Common myeloid progenitor, CD34-positive (primary cell): ENCODE measurements around the gene SP3.
A peak's percentile ranks its signal among the peaks of the same experiment; 100 is the strongest.

Experiments used
- CTCF ChIA-PET: fragments of 350-600 bp; sonication (Branson Sonifier 250); formaldehyde crosslinking; loops from one replicate; lab custom pipeline; 2021; ENCODE audit warnings: antibody characterized with exemption; lab: Charles Lee
- POLR2A ChIA-PET: fragments of 350-600 bp; sonication (Branson Sonifier 250); formaldehyde crosslinking; loops from one replicate; lab custom pipeline; 2021; ENCODE audit warnings: antibody characterized with exemption; lab: Charles Lee
- DNase-seq, 3 donors: peaks; one replicate each; pipeline versions ENCODE4 v3.0.0 to v3.0.0-alpha.2; 2013
- H3K27ac ChIP-seq, 2 experiments: 1 replicate in 1 of 2; 2 replicates in 1 of 2; pipeline ENCODE4 v1.7.0; 2013; ENCODE audit warnings: inconsistent platforms in 2 of 2, low read length in 2 of 2, mild to moderate bottlenecking in 2 of 2, low read depth in 1 of 2, moderate library complexity in 1 of 2; ENCODE audit not compliant: severe bottlenecking in 2 of 2, insufficient read depth in 1 of 2, poor library complexity in 1 of 2
- H3K27me3 ChIP-seq, 5 experiments: replicated peaks in 2 of 5; 1 replicate in 3 of 5; 2 replicates in 2 of 5; pipeline versions ENCODE4 v1.6.1 to v1.7.0; 2013; ENCODE audit warnings: low read length in 4 of 5, mild to moderate bottlenecking in 2 of 5, moderate library complexity in 2 of 5, inconsistent platforms in 1 of 5; ENCODE audit not compliant: insufficient read depth in 5 of 5, control insufficient read depth in 4 of 5
- H3K36me3 ChIP-seq, 4 experiments: 1 replicate in 2 of 4; 2 replicates in 2 of 4; pipeline versions ENCODE4 v1.6.1 to v1.7.0; 2013; ENCODE audit warnings: low read length in 3 of 4, control low read depth in 1 of 4, mild to moderate bottlenecking in 1 of 4; ENCODE audit not compliant: control insufficient read depth in 4 of 4, insufficient read depth in 4 of 4
- H3K4me1 ChIP-seq, 4 experiments: 1 replicate in 3 of 4; 2 replicates in 1 of 4; pipeline versions ENCODE4 v1.6.1 to v1.7.1; 2013; ENCODE audit warnings: low read length in 3 of 4, mild to moderate bottlenecking in 3 of 4, control low read depth in 1 of 4, inconsistent platforms in 1 of 4, moderate library complexity in 1 of 4; ENCODE audit not compliant: control insufficient read depth in 4 of 4, insufficient read depth in 4 of 4; ENCODE audit errors: control extremely low read depth in 1 of 4
- H3K4me3 ChIP-seq, 7 experiments: 1 replicate in 4 of 7; 2 replicates in 3 of 7; pipeline versions ENCODE4 v1.5.1 to v1.7.0; 2013; ENCODE audit warnings: mild to moderate bottlenecking in 7 of 7, low read length in 6 of 7, moderate library complexity in 6 of 7, inconsistent platforms in 2 of 7, low read depth in 2 of 7, control low read depth in 1 of 7; ENCODE audit not compliant: insufficient read depth in 4 of 7, control insufficient read depth in 1 of 7; ENCODE audit errors: extremely low read depth in 1 of 7
- H3K9me3 ChIP-seq, 5 experiments: 1 replicate in 4 of 5; 2 replicates in 1 of 5; pipeline versions ENCODE4 v1.6.1 to v1.7.1; 2013; ENCODE audit warnings: low read length in 4 of 5, mild to moderate bottlenecking in 2 of 5, inconsistent platforms in 1 of 5, low read depth in 1 of 5, moderate library complexity in 1 of 5; ENCODE audit not compliant: control insufficient read depth in 4 of 5, insufficient read depth in 2 of 5; ENCODE audit errors: control extremely low read depth in 1 of 5
- WGBS: methylation state at CpG from one replicate; pipeline ENCODE4 v1.1.5; 2013; ENCODE audit not compliant: insufficient coverage; 5-methylcytosine and 5-hydroxymethylcytosine counted together

SP3 gene

DNA sequence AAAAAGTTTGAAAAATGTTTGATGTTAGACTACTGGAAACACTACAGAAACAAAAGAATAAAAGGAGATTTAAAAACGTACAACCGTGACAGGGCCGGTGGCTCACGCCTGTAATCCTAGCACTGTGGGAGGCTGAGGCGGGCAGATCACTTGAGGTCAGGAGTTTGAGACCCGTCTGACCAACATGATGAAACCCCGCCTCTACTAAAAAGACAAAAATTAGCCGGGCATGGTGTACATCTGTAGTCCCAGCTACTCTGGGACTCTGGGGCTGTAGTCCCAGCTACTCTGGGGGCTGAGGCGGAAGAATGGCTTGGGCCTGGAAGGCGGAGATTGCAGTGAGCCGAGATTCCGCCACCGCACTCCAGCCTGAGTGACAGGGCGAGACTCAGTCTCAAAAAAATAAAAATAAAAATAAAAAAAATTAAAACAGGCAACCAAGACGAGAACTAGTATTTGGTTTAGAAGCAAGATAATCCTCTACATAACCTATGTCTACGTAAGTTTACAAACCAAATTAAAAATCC lies 5.8 kb downstream of the SP3 start:
- Histone ChIP-seq H3K27me3 (no peaks in the 10 kb centered on the region), H3K36me3 (peaks cover 8 to 36% (median 23%) of the 10 kb centered on the region in 4 experiments), H3K9me3 (peaks cover 0 to 4% (median 0%) of the 10 kb centered on the region in 5 experiments), H3K27ac (no peak overlapping the region), H3K4me3 (no peak overlapping the region), H3K4me1 (peaks cover 13 to 31% (median 22%) of the 10 kb centered on the region in 4 experiments)
- POLR2A ChIA-PET = no interaction called here
- CTCF ChIA-PET = interaction anchor here (1.1 to 1.2 kb wide), 2 partner anchors 10 to 18 kb away, joined by 5 read pairs; no protein-coding TSS in a partner anchor
- DNase-seq = no peak
- WGBS = 96% methylated on average over 14 of the region's 16 CpGs

DNA sequence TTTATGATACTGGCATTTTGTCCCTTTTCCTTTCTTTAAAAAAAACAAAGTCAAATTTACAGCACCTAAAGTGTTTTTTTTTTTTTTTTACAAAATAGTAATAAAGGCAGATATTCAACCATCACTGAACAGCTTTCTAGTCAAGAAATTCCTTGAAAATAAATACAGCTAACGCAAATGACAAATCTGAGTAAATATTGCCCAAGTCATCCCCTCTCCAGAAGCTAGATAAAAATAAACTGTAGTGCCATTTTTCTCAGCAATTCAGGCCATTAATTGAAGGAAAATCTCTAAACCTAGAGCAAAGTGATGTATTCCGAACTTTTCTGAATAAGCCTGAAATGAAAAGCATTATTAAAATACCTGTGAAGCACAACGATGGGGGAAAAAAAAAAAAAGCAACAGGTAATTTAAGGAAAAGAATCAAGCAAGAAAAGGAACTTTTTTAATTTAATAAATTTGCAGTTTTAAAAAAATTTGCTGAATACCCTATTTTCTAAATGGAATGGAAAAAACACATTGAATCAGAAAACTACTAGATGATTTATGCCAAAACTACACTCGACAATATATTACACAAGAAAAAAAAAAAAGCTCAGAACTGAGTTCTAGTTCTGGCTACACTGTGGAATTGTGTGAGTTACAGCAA lies 6.9 kb downstream of the SP3 start:
- Histone ChIP-seq H3K9me3 (peaks cover 0 to 4% (median 0%) of the 10 kb centered on the region in 5 experiments), H3K27me3 (no peaks in the 10 kb centered on the region), H3K27ac (no peak overlapping the region), H3K4me1 (peaks cover 13 to 32% (median 22%) of the 10 kb centered on the region in 4 experiments), H3K36me3 (peaks cover 8 to 47% (median 27%) of the 10 kb centered on the region in 4 experiments), H3K4me3 (no peak overlapping the region)
- ChIA-PET POLR2A (no interaction called here), CTCF (interaction anchor here (1.2 kb wide), 1 partner anchor 9 kb away, joined by 5 read pairs; no protein-coding TSS in a partner anchor)
- DNase-seq = no peak
- 100% methylated on average over 2 of the region's 4 CpGs for WGBS

DNA sequence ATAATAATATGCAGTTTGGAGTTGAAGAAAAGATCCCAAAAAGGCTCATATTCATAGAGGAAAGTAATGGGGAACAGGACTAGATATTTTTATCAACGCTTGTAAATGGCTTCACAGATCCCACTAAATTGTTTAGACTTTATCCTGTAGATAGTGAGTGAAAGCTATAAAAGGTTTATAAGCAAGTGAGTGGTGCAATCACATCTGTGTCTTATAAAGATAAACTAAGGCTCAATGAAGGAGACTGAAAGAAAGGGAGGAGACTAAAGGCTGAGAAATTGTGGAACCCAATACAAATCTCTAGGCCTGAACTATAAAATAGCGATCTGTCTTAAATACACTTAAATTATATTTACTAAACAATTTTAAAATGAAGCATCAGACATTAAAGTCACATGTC lies 7.7 kb downstream of the SP3 start:
- Histone ChIP-seq H3K27ac (no peak overlapping the region), H3K36me3 (peaks cover 8 to 55% (median 32%) of the 10 kb centered on the region in 4 experiments), H3K4me1 (peaks cover 9 to 35% (median 20%) of the 10 kb centered on the region in 4 experiments), H3K27me3 (no peaks in the 10 kb centered on the region), H3K4me3 (no peak overlapping the region), H3K9me3 (peaks cover 0 to 4% (median 0%) of the 10 kb centered on the region in 5 experiments)
- POLR2A ChIA-PET = no interaction called here
- no peak for DNase-seq
- CTCF ChIA-PET = no interaction called here
- 100% methylated on average over 1 of the region's 2 CpGs for WGBS

DNA sequence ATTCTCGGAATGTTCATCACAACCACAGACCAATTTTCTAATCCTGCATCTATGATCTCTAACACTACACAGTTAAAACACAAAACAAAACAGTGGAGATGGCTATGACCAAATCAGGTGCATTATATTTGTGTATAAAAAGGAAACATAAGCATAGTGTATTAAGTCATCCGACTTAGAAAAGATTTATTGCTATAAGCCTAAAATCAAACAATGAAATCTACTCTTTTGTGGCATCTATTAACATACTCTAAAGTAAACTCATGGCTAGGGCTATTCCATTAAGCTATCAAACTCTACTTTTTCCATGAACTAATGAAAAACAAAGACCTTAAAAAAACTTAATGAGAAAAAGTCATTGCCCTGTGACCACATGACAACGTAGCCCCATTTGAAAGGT lies 8.7 kb downstream of the SP3 start:
- ChIA-PET CTCF (interaction anchor here (0.6 kb wide), 1 partner anchor 22 kb away, joined by 4 read pairs; no protein-coding TSS in a partner anchor), POLR2A (no interaction called here)
- Histone ChIP-seq H3K9me3 (peaks cover 0 to 4% (median 0%) of the 10 kb centered on the region in 5 experiments), H3K27me3 (no peaks in the 10 kb centered on the region), H3K36me3 (peaks cover 8 to 56% (median 32%) of the 10 kb centered on the region in 4 experiments), H3K27ac (no peak overlapping the region), H3K4me1 (peaks cover 7 to 38% (median 18%) of the 10 kb centered on the region in 4 experiments), H3K4me3 (no peak overlapping the region)
- WGBS = no CpG with 5 or more reads among the region's 3 CpGs
- no peak for DNase-seq

DNA sequence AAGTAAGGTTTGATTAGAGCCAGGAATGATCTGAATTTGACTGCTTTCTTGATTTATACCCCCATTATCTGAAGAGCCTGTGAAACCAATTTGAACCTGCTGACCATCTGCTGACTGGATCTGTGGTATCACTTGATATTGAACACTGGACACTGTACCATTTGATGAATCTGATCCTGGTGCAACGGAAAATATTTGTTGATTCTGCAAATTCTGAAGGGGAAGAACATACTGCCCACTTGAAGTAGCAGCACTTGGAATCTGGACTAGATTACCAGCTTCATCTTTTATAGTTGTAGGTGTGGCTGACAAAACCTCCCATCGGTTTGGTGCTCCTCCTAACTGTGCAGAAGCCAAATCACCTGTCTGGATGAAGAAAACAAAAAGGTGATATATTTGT lies 9.3 kb downstream of the SP3 start:
- ChIA-PET POLR2A (no interaction called here), CTCF (no interaction called here)
- WGBS = 100% methylated on average over 1 of the region's 2 CpGs
- peaks cover 2 to 50% (median 27%) of the 10 kb centered on the region in 4 experiments for H3K36me3 ChIP-seq
- H3K4me1 ChIP-seq = peaks cover 7 to 39% (median 15%) of the 10 kb centered on the region in 4 experiments
- no peak overlapping the region for H3K4me3 ChIP-seq
- H3K27ac ChIP-seq = no peak overlapping the region
- no peaks in the 10 kb centered on the region for H3K27me3 ChIP-seq
- DNase-seq = no peak
- H3K9me3 ChIP-seq = no peaks in the 10 kb centered on the region

DNA sequence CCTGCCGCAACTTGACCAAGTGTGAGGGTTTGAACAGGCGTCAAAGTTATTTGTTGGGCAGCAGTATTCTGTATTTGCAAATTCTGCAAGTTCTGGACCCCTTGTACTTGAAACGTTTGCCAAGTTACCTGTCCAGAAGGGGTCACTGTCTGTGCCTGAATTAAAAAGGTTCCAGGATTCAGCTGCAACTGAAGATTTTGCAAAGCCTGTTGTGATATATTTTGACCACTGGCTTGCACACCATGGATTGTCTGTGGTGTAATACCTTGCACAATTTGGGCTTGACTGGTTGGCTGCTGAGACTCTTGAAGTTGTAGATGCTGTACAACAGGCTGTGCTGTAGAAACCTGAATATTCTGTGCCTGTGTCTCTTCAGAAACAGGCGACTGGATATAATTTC lies 10.2 kb downstream of the SP3 start:
- WGBS = 89% methylated on average over 3 of the region's 4 CpGs
- Histone ChIP-seq H3K27ac (no peak overlapping the region), H3K36me3 (peaks cover 2 to 51% (median 27%) of the 10 kb centered on the region in 4 experiments), H3K4me1 (peaks cover 7 to 43% (median 13%) of the 10 kb centered on the region in 4 experiments), H3K27me3 (no peaks in the 10 kb centered on the region), H3K9me3 (no peaks in the 10 kb centered on the region), H3K4me3 (no peak overlapping the region)
- no peak for DNase-seq
- POLR2A ChIA-PET = no interaction called here
- CTCF ChIA-PET = no interaction called here

DNA sequence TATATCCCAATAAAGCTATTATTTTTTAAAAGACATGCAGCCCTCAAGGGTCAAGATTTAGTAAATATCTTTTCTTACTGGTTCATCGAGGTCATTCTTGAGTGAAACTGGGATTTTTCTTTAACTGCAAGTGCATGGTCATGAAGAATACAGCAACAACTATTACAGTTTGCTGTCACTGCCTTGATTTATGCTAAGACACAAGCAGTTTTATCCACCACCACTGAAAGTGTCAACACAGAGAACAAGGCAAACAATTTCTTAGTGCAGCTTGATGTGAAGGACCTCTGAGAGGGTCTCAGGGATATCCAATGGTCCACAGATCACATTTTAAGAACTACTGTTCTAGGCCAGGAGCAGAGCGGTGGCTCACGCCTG lies 12.1 kb downstream of the SP3 start:
- ChIA-PET CTCF (interaction anchor here (0.7 to 1.5 kb wide), 4 partner anchors 8 to 22 kb away, joined by 3 to 6 read pairs (median 3); no protein-coding TSS in a partner anchor), POLR2A (no interaction called here)
- Histone ChIP-seq H3K36me3 (peaks cover 2 to 49% (median 27%) of the 10 kb centered on the region in 4 experiments), H3K4me3 (no peak overlapping the region), H3K27me3 (no peaks in the 10 kb centered on the region), H3K4me1 (peaks cover 7 to 39% (median 11%) of the 10 kb centered on the region in 4 experiments), H3K27ac (no peak overlapping the region), H3K9me3 (no peaks in the 10 kb centered on the region)
- WGBS = 97% methylated on average over 3 of the region's 3 CpGs
- peak in 1 of 3 donors; percentile 29 for DNase-seq
